Esophagus squamous epithelium (tissue), 4 donors: ENCODE measurements around the gene CEP112.

Experiments used
- POLR2A ChIP-seq, 4 donors: fragments of 450-650 bp; IDR thresholded peaks; one replicate each; pipeline ENCODE4 v1.6.1; 2017; ENCODE audit warnings: antibody characterized with exemption in 4 of 4, mild to moderate bottlenecking in 4 of 4, moderate library complexity in 3 of 4
- TF ChIP-seq, protein P1 (sequence below), 6 experiments: fragments of 450-650 bp in 4 of 6; fragments of 200-600 bp in 2 of 6; sonication (generic) in 2 of 6; IDR thresholded peaks; one replicate each; pipeline ENCODE4 v1.5.1; 2016 to 2019; ENCODE audit warnings: antibody characterized with exemption in 6 of 6, mild to moderate bottlenecking in 4 of 6, moderate library complexity in 4 of 6

DNA sequence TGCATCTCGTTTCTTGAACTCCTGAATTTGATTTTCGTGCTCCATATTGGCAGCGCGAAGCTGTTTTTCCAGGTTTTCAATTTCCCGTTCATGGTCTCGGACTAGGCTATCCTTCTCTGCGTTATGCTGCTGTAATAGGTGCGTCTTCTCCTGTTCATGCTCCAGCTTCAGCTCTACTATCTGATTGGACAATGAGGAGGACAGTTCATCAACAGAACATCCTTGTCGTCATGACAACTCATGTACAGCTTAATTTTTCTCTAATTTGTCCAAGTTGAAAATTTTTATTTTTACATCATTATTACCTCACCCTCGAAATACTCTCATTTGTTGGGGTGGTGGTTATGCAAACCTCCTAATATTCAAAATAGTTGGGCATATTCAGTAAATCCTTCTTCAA lies 289.8 kb downstream of the CEP112 start:
- TF ChIP-seq, protein P1, sequence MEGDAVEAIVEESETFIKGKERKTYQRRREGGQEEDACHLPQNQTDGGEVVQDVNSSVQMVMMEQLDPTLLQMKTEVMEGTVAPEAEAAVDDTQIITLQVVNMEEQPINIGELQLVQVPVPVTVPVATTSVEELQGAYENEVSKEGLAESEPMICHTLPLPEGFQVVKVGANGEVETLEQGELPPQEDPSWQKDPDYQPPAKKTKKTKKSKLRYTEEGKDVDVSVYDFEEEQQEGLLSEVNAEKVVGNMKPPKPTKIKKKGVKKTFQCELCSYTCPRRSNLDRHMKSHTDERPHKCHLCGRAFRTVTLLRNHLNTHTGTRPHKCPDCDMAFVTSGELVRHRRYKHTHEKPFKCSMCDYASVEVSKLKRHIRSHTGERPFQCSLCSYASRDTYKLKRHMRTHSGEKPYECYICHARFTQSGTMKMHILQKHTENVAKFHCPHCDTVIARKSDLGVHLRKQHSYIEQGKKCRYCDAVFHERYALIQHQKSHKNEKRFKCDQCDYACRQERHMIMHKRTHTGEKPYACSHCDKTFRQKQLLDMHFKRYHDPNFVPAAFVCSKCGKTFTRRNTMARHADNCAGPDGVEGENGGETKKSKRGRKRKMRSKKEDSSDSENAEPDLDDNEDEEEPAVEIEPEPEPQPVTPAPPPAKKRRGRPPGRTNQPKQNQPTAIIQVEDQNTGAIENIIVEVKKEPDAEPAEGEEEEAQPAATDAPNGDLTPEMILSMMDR (IDR thresholded peaks at IDR 0.05): no peak
- TF ChIP-seq POLR2A (IDR thresholded peaks at IDR 0.05): no peak
